Activated naive CD8-positive, alpha-beta T cell treated with anti-CD3 and anti-CD28 coated beads, Interleukin-2, amount 50 U/mL, for 24 hours (primary cell): ENCODE measurements around the gene GNAZ.

Source experiments
- ATAC-seq: fragments of 150-1000 bp; cut with Tn5 transposase; one replicate; pipeline ENCODE4 v1.10.0; 2021
- DNase-seq: peaks from one replicate; pipeline ENCODE4 v3.0.0; 2021
- H3K27ac Mint-ChIP-seq: one replicate; pipeline ENCODE4 v1.8.0; 2021; ENCODE audit warnings: mild to moderate bottlenecking, mixed read lengths
- H3K27me3 Mint-ChIP-seq: one replicate; pipeline ENCODE4 v1.8.0; 2021; ENCODE audit warnings: mixed read lengths
- H3K36me3 Mint-ChIP-seq: one replicate; pipeline ENCODE4 v1.8.0; 2021; ENCODE audit warnings: low read depth, mixed read lengths
- H3K4me1 Mint-ChIP-seq: one replicate; pipeline ENCODE4 v1.8.0; 2021; ENCODE audit warnings: mixed read lengths
- H3K4me3 Mint-ChIP-seq: one replicate; pipeline ENCODE4 v1.8.0; 2021; ENCODE audit warnings: mild to moderate bottlenecking, moderate library complexity, mixed read lengths
- H3K9me3 Mint-ChIP-seq: one replicate; pipeline ENCODE4 v1.8.0; 2021; ENCODE audit warnings: mixed read lengths

The GNAZ gene

DNA sequence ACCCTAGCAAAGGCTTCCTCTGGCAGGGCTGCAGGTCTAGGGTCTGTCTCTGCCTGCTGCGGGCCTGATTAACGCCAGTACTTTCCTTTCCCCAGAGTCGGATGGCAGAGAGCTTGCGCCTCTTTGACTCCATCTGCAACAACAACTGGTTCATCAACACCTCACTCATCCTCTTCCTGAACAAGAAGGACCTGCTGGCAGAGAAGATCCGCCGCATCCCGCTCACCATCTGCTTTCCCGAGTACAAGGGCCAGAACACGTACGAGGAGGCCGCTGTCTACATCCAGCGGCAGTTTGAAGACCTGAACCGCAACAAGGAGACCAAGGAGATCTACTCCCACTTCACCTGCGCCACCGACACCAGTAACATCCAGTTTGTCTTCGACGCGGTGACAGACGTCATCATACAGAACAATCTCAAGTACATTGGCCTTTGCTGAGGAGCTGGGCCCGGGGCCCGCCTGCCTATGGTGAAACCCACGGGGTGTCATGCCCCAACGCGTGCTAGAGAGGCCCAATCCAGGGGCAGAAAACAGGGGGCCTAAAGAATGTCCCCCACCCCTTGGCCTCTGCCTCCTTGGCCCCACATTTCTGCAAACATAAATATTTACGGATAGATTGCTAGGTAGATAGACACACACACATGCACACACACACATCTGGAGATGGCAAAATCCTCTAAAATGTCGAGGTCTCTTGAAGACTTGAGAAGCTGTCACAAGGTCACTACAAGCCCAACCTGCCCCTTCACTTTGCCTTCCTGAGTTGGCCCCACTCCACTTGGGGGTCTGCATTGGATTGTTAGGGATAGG lies 52.9 kb downstream of the GNAZ start:
- Mint-ChIP-seq H3K27ac (no peak overlapping the region), H3K4me1 (peaks cover 11% of the 10 kb centered on the region), H3K4me3 (no peak overlapping the region), H3K9me3 (no peaks in the 10 kb centered on the region), H3K27me3 (no peaks in the 10 kb centered on the region), H3K36me3 (no peaks in the 10 kb centered on the region)
- DNase-seq, result no peak
- ATAC-seq, result no peak

DNA sequence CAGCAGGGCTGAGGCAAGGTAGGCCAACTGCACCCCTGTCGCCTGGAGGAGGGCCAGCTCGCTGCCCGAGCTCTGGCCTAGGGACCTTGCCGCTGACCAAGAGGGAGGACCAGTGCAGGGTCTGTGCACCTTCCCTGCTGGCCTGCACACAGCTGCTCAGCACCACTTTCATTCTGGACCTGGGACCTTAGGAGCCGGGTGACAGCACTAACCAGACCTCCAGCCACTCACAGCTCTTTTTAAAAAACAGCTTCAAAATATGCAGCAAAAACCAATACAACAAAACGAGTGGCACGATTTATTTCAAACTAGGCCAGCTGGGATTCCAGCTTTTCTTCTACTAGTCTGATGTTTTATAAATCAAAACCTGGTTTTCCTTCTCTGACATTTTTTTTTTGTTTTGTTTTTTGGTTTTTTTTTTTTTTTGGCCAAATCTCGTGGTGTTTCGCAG lies 53.5 kb downstream of the GNAZ start:
- H3K9me3 Mint-ChIP-seq, result no peaks in the 10 kb centered on the region
- H3K4me1 Mint-ChIP-seq, result peaks cover 14% of the 10 kb centered on the region
- DNase-seq (no peak), ATAC-seq (no peak)
- H3K27ac Mint-ChIP-seq, result no peak overlapping the region
- no peaks in the 10 kb centered on the region for H3K36me3 Mint-ChIP-seq
- H3K27me3 Mint-ChIP-seq, result no peaks in the 10 kb centered on the region
- no peak overlapping the region for H3K4me3 Mint-ChIP-seq

GRCh38 chr22:23124611-23125511 lies 54.5 kb downstream of the GNAZ start:
- no peaks in the 10 kb centered on the region for H3K27me3 Mint-ChIP-seq
- H3K27ac Mint-ChIP-seq, result no peak overlapping the region
- DNase-seq, result no peak
- no peaks in the 10 kb centered on the region for H3K9me3 Mint-ChIP-seq
- H3K4me1 Mint-ChIP-seq, result peaks cover 7% of the 10 kb centered on the region
- no peaks in the 10 kb centered on the region for H3K36me3 Mint-ChIP-seq
- no peak for ATAC-seq
- H3K4me3 Mint-ChIP-seq, result no peak overlapping the region

GRCh38 chr22:23125512-23126103 lies 55.3 kb downstream of the GNAZ start:
- H3K9me3 Mint-ChIP-seq, result no peaks in the 10 kb centered on the region
- H3K27ac Mint-ChIP-seq, result no peak overlapping the region
- H3K4me3 Mint-ChIP-seq, result no peak overlapping the region

GRCh38 chr22:23126165-23127054 lies 56.1 kb downstream of the GNAZ start:
- Mint-ChIP-seq H3K4me3 (no peak overlapping the region), H3K27me3 (no peaks in the 10 kb centered on the region), H3K9me3 (no peaks in the 10 kb centered on the region), H3K27ac (no peak overlapping the region), H3K4me1 (peaks cover 4% of the 10 kb centered on the region), H3K36me3 (no peaks in the 10 kb centered on the region)
- no peak for ATAC-seq
- no peak for DNase-seq

More at GRCh38 chr22:23125512-23126103, 55.3 kb downstream of the GNAZ start:
- ATAC-seq (no peak), DNase-seq (no peak)
- Mint-ChIP-seq H3K36me3 (no peaks in the 10 kb centered on the region), H3K27me3 (no peaks in the 10 kb centered on the region), H3K4me1 (peaks cover 5% of the 10 kb centered on the region)

DNA sequence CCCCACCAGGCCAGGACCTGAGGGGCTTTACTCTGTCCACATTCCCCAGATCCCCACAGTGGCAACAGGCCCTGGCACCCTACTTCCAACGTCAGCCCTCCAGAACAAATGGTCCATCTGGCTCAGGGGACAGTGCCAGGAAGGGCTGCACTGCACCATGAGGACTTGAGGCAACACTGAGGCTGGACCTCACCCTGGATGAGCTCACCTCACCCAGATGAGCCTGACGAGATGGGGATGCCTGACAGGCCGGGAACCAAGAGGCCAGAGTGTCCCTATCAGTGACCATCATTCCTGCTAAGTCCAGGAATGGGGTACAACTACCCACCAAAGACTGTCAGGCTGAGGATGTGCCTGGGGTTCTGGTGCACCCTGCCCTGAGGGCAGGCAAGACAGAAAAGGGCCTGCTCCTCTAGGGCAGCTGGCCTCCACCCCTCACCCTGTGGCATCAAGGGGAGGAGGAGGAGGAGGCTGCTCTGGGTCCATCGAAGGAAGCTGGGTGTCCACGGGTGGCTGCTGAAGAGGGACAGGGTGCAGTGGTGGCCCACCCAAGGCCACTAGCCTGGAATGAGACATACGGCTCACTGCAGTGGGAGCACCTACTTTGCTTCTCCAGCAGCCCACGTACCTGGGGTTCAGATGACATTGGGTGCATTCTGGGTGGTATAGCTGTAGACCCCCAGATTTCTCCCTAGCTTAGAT lies 56.9 kb downstream of the GNAZ start:
- Mint-ChIP-seq H3K4me3 (no peak overlapping the region), H3K27me3 (no peaks in the 10 kb centered on the region), H3K27ac (no peak overlapping the region), H3K36me3 (no peaks in the 10 kb centered on the region), H3K4me1 (peaks cover 3% of the 10 kb centered on the region), H3K9me3 (no peaks in the 10 kb centered on the region)
- DNase-seq (no peak), ATAC-seq (no peak)

DNA sequence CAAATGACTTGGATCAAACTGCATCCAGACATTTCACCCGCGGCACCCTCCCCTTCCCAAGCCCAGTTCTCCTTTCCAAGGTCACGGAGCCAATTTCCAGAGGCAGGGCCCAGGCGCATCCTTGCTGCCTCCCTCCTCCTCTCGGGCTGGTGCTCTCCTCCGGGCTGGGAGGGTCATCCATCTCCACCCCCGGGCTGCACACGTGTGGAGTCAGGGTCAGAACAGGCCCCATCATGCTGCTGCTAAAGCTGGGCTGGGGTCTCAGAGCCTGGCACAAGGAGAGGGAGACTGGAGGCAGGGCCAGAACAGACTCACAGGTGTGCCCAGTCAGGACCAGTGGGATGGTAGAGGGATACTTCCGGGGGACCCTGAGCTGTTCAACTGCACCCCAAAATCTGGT lies 57.5 kb downstream of the GNAZ start:
- Mint-ChIP-seq H3K4me1 (peaks cover 3% of the 10 kb centered on the region), H3K27me3 (no peaks in the 10 kb centered on the region), H3K36me3 (no peaks in the 10 kb centered on the region), H3K4me3 (no peak overlapping the region), H3K9me3 (no peaks in the 10 kb centered on the region), H3K27ac (no peak overlapping the region)
- ATAC-seq (no peak), DNase-seq (no peak)

GRCh38 chr22:23128269-23129108 lies 58.2 kb downstream of the GNAZ start:
- no peaks in the 10 kb centered on the region for H3K9me3 Mint-ChIP-seq
- H3K27me3 Mint-ChIP-seq, result no peaks in the 10 kb centered on the region
- peak; percentile 81 for ATAC-seq
- peaks cover 3% of the 10 kb centered on the region for H3K4me1 Mint-ChIP-seq
- H3K27ac Mint-ChIP-seq, result no peak overlapping the region
- no peaks in the 10 kb centered on the region for H3K36me3 Mint-ChIP-seq
- DNase-seq, result peak; percentile 80
- no peak overlapping the region for H3K4me3 Mint-ChIP-seq

- Mint-ChIP-seq H3K36me3 (no peaks in the 10 kb centered on the region), H3K27ac (no peak overlapping the region), H3K27me3 (no peaks in the 10 kb centered on the region), H3K4me1 (peaks cover 3% of the 10 kb centered on the region), H3K4me3 (no peak overlapping the region), H3K9me3 (no peaks in the 10 kb centered on the region)
- no peak for ATAC-seq
- DNase-seq, result no peak
Measured at GRCh38 chr22:23129149-23129548, 58.8 kb downstream of the GNAZ start.

- peaks cover 3% of the 10 kb centered on the region for H3K4me1 Mint-ChIP-seq
- H3K27ac Mint-ChIP-seq, result no peak overlapping the region
- H3K9me3 Mint-ChIP-seq, result no peaks in the 10 kb centered on the region
- H3K4me3 Mint-ChIP-seq, result no peak overlapping the region
- ATAC-seq, result no peak
- H3K36me3 Mint-ChIP-seq, result no peaks in the 10 kb centered on the region
- no peak for DNase-seq
- H3K27me3 Mint-ChIP-seq, result no peaks in the 10 kb centered on the region
Measured at GRCh38 chr22:23130697-23131096, 60.4 kb downstream of the GNAZ start.

DNA sequence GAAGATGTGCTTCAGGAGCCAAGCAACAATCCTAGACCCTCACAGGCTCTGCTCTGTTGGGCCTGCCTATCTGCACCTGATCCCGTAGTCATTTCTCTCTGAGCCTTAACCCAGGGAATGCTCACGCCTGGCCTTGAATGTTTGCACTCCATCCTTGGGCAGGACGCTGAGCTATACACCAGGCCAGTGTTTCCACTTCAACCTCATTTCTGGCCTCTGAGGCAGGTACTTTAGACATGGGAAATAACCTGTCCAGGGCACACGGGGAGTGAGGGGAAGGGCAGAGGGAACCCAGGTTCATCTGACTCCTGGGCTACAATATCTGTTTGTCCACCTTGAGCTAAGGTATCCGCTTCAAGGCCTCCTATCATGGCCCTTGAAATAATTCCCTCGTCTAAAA lies 61.6 kb downstream of the GNAZ start:
- Mint-ChIP-seq H3K36me3 (no peaks in the 10 kb centered on the region), H3K27ac (no peak overlapping the region), H3K4me1 (peaks cover 14% of the 10 kb centered on the region), H3K4me3 (no peak overlapping the region), H3K27me3 (no peaks in the 10 kb centered on the region), H3K9me3 (no peaks in the 10 kb centered on the region)
- ATAC-seq (no peak), DNase-seq (no peak)

DNA sequence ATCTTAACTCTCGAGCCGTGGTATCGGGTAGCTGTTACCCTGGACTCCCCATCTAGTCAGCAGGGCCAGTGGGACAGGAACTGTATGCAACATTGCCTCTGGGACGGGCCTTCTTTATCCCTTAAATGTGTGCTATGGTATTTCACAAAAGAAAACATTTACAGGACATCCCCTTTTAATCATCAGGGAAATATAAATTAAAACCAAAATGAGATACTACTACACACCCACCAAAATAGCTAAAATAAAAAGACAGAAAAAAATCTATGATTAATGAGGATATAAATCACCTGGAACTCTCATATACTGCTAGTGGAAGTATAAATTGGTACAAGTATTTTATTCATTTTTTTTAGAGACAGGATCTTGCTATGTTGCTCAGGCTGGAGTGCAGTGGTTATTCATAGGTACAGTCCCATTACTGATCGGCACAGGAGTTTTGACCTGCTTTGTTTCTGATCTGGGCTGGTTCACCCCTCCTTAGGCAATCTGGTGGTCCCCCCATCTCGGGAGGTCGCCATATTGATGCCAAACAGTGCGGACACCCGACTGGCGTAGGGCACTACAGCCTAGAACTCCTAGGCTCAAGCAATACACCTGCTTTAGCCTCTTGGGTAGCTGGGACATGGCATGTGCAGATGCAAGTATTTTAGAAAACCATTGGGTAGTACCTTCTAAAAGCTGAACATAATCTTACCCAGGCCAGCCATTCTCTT lies 62.2 kb downstream of the GNAZ start:
- DNase-seq, result no peak
- Mint-ChIP-seq H3K27ac (no peak overlapping the region), H3K9me3 (no peaks in the 10 kb centered on the region), H3K4me1 (peaks cover 19% of the 10 kb centered on the region), H3K27me3 (no peaks in the 10 kb centered on the region), H3K4me3 (no peak overlapping the region), H3K36me3 (no peaks in the 10 kb centered on the region)
- ATAC-seq, result no peak
